ENCODE results near the gene APOBEC3A.
"Not testable (repeated sequence)": the region's sequence is repeated elsewhere in the genome, so short reads cannot be mapped to it uniquely, and the experiment has no call there.

DNA sequence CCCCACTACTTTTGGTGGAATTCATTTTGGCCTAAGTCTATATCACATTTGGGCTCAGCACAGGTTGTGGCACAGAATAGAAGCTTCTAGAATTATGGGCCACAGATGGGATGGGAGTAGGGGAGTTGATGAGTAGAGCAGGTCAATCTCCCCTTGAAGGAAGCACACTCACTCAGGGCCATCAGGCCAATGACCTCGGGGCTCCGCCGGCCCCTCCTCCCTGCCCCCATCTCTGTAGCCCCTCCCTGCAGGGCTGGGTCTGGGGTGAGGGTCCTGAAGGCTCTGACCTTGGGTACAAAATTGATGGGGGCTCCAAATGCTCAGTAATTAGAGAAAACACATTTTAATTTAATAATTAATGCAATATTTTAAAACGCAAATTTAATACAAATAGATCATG, 3.3 kb downstream of the APOBEC3A start:
- not testable (repeated sequence) for TF ChIP-seq POLR2A (IDR thresholded peaks at IDR 0.05); POLR2AphosphoS5 (IDR thresholded peaks at IDR 0.05; ENCODE audit: insufficient read depth in 1 of 2, low read depth in 1 of 2)
- TF ChIP-seq, protein P1, sequence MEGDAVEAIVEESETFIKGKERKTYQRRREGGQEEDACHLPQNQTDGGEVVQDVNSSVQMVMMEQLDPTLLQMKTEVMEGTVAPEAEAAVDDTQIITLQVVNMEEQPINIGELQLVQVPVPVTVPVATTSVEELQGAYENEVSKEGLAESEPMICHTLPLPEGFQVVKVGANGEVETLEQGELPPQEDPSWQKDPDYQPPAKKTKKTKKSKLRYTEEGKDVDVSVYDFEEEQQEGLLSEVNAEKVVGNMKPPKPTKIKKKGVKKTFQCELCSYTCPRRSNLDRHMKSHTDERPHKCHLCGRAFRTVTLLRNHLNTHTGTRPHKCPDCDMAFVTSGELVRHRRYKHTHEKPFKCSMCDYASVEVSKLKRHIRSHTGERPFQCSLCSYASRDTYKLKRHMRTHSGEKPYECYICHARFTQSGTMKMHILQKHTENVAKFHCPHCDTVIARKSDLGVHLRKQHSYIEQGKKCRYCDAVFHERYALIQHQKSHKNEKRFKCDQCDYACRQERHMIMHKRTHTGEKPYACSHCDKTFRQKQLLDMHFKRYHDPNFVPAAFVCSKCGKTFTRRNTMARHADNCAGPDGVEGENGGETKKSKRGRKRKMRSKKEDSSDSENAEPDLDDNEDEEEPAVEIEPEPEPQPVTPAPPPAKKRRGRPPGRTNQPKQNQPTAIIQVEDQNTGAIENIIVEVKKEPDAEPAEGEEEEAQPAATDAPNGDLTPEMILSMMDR (IDR thresholded peaks at IDR 0.05), result not testable (repeated sequence)

Measured in vagina (tissue), 2 donors.